ENCODE measurements around the gene WDR62. TPM values are rescaled to one million over a fixed set of nuclear protein-coding genes. Genes with fewer than 3 reads are reported as not detected.
A peak's percentile ranks its signal among the peaks of the same experiment; 100 is the strongest.

WDR62 gene
- total RNA-seq, 1 donor from 2014 or later: 35.3 TPM

DNA sequence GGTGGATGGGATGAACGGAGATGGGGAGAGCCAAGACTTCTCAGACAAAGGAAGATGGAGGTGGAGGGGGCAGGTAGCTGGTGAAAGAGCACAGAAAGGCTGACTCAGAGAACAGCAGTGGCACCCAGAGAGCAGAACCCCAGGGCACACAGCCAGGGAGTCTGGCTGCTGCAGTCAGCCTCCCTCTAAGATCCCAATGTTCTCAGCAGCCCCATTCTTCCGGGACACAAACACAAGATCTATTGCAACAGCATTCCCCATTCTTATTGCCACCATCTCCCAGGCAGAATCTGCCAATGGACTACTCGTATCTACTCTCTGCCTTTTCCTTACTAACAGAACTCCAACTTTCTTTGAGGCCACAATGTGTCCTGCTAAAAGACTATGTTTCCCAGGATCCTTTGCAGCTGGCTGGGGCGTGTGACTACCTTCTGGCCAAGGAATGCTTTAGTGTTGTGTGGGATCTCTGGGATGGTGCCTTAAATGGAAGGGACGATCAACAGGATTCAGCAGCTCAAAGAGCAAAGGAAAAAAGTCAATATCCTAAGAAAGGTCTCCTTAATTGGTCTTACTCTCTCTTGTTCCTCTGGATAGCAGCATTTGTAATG is 8.2 kb upstream of the WDR62 start:
- peaks cover 8% of the 10 kb centered on the region for H3K4me1 Mint-ChIP-seq
- no peak overlapping the region for H3K27ac Mint-ChIP-seq (ENCODE audit: unreplicated experiment)

GRCh38 chr19:36047835-36048234 is 6.9 kb upstream of the WDR62 start:
- no peak overlapping the region for H3K27ac Mint-ChIP-seq (ENCODE audit: unreplicated experiment)
- TF ChIP-seq, protein P1, sequence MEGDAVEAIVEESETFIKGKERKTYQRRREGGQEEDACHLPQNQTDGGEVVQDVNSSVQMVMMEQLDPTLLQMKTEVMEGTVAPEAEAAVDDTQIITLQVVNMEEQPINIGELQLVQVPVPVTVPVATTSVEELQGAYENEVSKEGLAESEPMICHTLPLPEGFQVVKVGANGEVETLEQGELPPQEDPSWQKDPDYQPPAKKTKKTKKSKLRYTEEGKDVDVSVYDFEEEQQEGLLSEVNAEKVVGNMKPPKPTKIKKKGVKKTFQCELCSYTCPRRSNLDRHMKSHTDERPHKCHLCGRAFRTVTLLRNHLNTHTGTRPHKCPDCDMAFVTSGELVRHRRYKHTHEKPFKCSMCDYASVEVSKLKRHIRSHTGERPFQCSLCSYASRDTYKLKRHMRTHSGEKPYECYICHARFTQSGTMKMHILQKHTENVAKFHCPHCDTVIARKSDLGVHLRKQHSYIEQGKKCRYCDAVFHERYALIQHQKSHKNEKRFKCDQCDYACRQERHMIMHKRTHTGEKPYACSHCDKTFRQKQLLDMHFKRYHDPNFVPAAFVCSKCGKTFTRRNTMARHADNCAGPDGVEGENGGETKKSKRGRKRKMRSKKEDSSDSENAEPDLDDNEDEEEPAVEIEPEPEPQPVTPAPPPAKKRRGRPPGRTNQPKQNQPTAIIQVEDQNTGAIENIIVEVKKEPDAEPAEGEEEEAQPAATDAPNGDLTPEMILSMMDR (conservative IDR thresholded peaks at IDR 0.05): no peak
- no peak for DNase-seq (ENCODE audit: low read depth, low spot score)
- peaks cover 3% of the 10 kb centered on the region for H3K36me3 Mint-ChIP-seq (ENCODE audit: low read depth)
- H3K27me3 Mint-ChIP-seq (ENCODE audit: low read depth): no peaks in the 10 kb centered on the region
- no peaks in the 10 kb centered on the region for H3K9me3 Mint-ChIP-seq
- H3K4me3 Mint-ChIP-seq: peak overlapping the region; percentile 44
- peaks cover 9% of the 10 kb centered on the region for H3K4me1 Mint-ChIP-seq

More for the DNA sequence above, 8.2 kb upstream of the WDR62 start:
- Mint-ChIP-seq H3K9me3 (no peaks in the 10 kb centered on the region), H3K4me3 (no peak overlapping the region), H3K36me3 (ENCODE audit: low read depth) (peaks cover 3% of the 10 kb centered on the region), H3K27me3 (ENCODE audit: low read depth) (no peaks in the 10 kb centered on the region)
- no peak for DNase-seq (ENCODE audit: low read depth, low spot score)
- TF ChIP-seq, protein P1 (conservative IDR thresholded peaks at IDR 0.05): no peak

GRCh38 chr19:36049080-36049698 is 5.5 kb upstream of the WDR62 start:
- Mint-ChIP-seq H3K4me3 (no peak overlapping the region), H3K9me3 (no peaks in the 10 kb centered on the region), H3K4me1 (peaks cover 19% of the 10 kb centered on the region), H3K27ac (ENCODE audit: unreplicated experiment) (no peak overlapping the region), H3K36me3 (ENCODE audit: low read depth) (peaks cover 3% of the 10 kb centered on the region), H3K27me3 (ENCODE audit: low read depth) (no peaks in the 10 kb centered on the region)
- TF ChIP-seq, protein P1 (conservative IDR thresholded peaks at IDR 0.05): no peak
- DNase-seq (ENCODE audit: low read depth, low spot score): no peak

- Mint-ChIP-seq H3K36me3 (ENCODE audit: low read depth) (peaks cover under 1% of the 10 kb centered on the region), H3K27me3 (ENCODE audit: low read depth) (no peaks in the 10 kb centered on the region), H3K9me3 (no peaks in the 10 kb centered on the region), H3K4me1 (peaks cover 32% of the 10 kb centered on the region), H3K4me3 (peak overlapping the region; percentile 72), H3K27ac (ENCODE audit: unreplicated experiment) (peak overlapping the region; percentile 24)
- DNase-seq (ENCODE audit: low read depth, low spot score): no peak
- TF ChIP-seq, protein P1 (conservative IDR thresholded peaks at IDR 0.05): no peak
These were observed 3.5 kb upstream of the WDR62 start for GRCh38 chr19:36051236-36051635.

DNA sequence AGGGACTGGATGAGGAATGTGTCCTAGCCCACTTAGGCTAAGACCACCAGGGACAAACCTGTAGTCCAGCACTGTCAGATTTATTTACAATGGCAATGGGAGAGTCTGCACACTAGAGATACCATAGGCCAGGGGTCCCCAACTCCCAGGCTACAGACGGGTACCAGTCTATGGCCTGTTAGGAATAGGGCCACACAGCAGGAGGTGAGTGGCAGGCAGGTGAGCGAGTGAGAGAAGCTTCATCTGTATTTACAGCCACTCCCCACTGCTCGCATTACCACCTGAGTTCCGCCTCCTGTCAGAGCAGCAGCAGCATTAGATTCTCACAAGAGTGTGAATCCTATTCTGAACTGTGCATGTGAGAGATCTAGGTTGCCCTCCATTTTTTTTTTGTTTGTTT is 3.1 kb upstream of the WDR62 start:
- peak overlapping the region; percentile 24 for H3K27ac Mint-ChIP-seq (ENCODE audit: unreplicated experiment)
- peaks cover 36% of the 10 kb centered on the region for H3K4me1 Mint-ChIP-seq
- TF ChIP-seq, protein P1 (conservative IDR thresholded peaks at IDR 0.05): no peak
- H3K36me3 Mint-ChIP-seq (ENCODE audit: low read depth): no peaks in the 10 kb centered on the region
- H3K27me3 Mint-ChIP-seq (ENCODE audit: low read depth): no peaks in the 10 kb centered on the region
- peak overlapping the region; percentile 72 for H3K4me3 Mint-ChIP-seq
- no peak for DNase-seq (ENCODE audit: low read depth, low spot score)
- H3K9me3 Mint-ChIP-seq: no peaks in the 10 kb centered on the region

Data from neural crest cell (in vitro differentiated cells).